HEK293 (cell line): Measurements from ENCODE around the gene RCOR1.

ENCODE experiments used
- CTCF ChIA-PET: fragments of 350-600 bp; formaldehyde crosslinking; extraction: SDS; loops from one replicate; lab custom pipeline; 2021; ENCODE audit warnings: antibody characterized with exemption; lab: Yijun Ruan, JAX
- POLR2A ChIA-PET: fragments of 300-600 bp; formaldehyde crosslinking; extraction: SDS; loops from one replicate; lab custom pipeline; 2020; ENCODE audit warnings: antibody characterized with exemption, inconsistent platforms; lab: Yijun Ruan, JAX
- H3K27ac ChIP-seq: fragments of 200-500 bp; sonication (Bioruptor generic); 2 replicates; pipeline ENCODE4 v1.5.1; 2014; ENCODE audit warnings: low read depth, low read length, control low read depth, inconsistent platforms; ENCODE audit errors: extremely low read depth
- H3K36me3 ChIP-seq, 2 experiments: fragments of 200-500 bp in 1 of 2; sonication (Bioruptor generic) in 1 of 2; 1 replicate in 1 of 2; 2 replicates in 1 of 2; pipeline ENCODE4 v1.5.1; 2014 to 2017; ENCODE audit warnings: inconsistent platforms in 2 of 2, low read length in 2 of 2; ENCODE audit not compliant: control insufficient read depth in 2 of 2, insufficient read depth in 1 of 2
- H3K4me1 ChIP-seq: fragments of 200-500 bp; sonication (Bioruptor generic); 2 replicates; pipeline ENCODE4 v1.5.1; 2014; ENCODE audit warnings: mild to moderate bottlenecking, low read length, inconsistent platforms; ENCODE audit not compliant: control insufficient read depth, insufficient read depth
- H3K4me3 ChIP-seq: 2 replicates; pipeline ENCODE4 v1.5.1; 2011; ENCODE audit warnings: low read depth, mild to moderate bottlenecking, control low read depth, low read length, moderate library complexity
- H3K9me3 ChIP-seq: fragments of 200-500 bp; sonication (Bioruptor generic); 2 replicates; pipeline ENCODE4 v1.5.1; 2014; ENCODE audit warnings: low read depth, low read length, inconsistent platforms; ENCODE audit not compliant: control insufficient read depth, insufficient read depth
- INSM2 ChIP-seq: fragments of 450-650 bp; formaldehyde crosslinking; IDR thresholded peaks from 2 replicates; pipeline ENCODE4 v1.5.1; 2016; ENCODE audit warnings: missing biosample characterization, missing genetic modification characterization
- KLF10 ChIP-seq: fragments of 450-650 bp; IDR thresholded peaks from 2 replicates; pipeline ENCODE4 v1.5.1; 2018; ENCODE audit warnings: missing biosample characterization, mild to moderate bottlenecking, missing genetic modification characterization
- KLF17 ChIP-seq: fragments of 450-650 bp; formaldehyde crosslinking; IDR thresholded peaks from 2 replicates; pipeline ENCODE4 v1.5.1; 2016; ENCODE audit warnings: missing biosample characterization, missing genetic modification characterization
- KLF7 ChIP-seq: fragments of 450-650 bp; formaldehyde crosslinking; IDR thresholded peaks from 2 replicates; pipeline ENCODE4 v1.5.1; 2016; ENCODE audit warnings: missing biosample characterization, missing genetic modification characterization, borderline replicate concordance
- PRDM4 ChIP-seq: fragments of 450-650 bp; formaldehyde crosslinking; IDR thresholded peaks from 2 replicates; pipeline ENCODE4 v1.5.1; 2017; ENCODE audit warnings: missing biosample characterization, missing genetic modification characterization
- REPIN1 ChIP-seq: fragments of 450-650 bp; formaldehyde crosslinking; IDR thresholded peaks from 2 replicates; pipeline ENCODE4 v1.5.1; 2017; ENCODE audit warnings: missing biosample characterization, missing genetic modification characterization, low read depth
- SP2 ChIP-seq: fragments of 450-650 bp; formaldehyde crosslinking; IDR thresholded peaks from 2 replicates; pipeline ENCODE4 v1.5.1; 2016; ENCODE audit warnings: missing biosample characterization, missing genetic modification characterization
- YY1 ChIP-seq: fragments of 450-650 bp; formaldehyde crosslinking; IDR thresholded peaks from 2 replicates; pipeline ENCODE4 v1.5.1; 2018; ENCODE audit warnings: missing biosample characterization, missing genetic modification characterization
- ZBTB21 ChIP-seq: fragments of 450-650 bp; formaldehyde crosslinking; IDR thresholded peaks from 2 replicates; pipeline ENCODE4 v1.5.1; 2017; ENCODE audit warnings: missing biosample characterization, missing genetic modification characterization
- ZBTB8A ChIP-seq: fragments of 450-650 bp; formaldehyde crosslinking; IDR thresholded peaks from 2 replicates; pipeline ENCODE4 v1.5.1; 2016; ENCODE audit warnings: missing biosample characterization, missing genetic modification characterization
- ZFP41 ChIP-seq: fragments of 450-650 bp; formaldehyde crosslinking; IDR thresholded peaks from 2 replicates; pipeline ENCODE4 v1.5.1; 2016; ENCODE audit warnings: missing biosample characterization, missing genetic modification characterization, borderline replicate concordance
- ZFP69B ChIP-seq: fragments of 450-650 bp; formaldehyde crosslinking; IDR thresholded peaks from 2 replicates; pipeline ENCODE4 v1.5.1; 2016; ENCODE audit warnings: missing biosample characterization, missing genetic modification characterization
- ZNF121 ChIP-seq: fragments of 450-650 bp; formaldehyde crosslinking; IDR thresholded peaks from 2 replicates; pipeline ENCODE4 v1.5.1; 2016; ENCODE audit warnings: missing biosample characterization, missing genetic modification characterization
- ZNF202 ChIP-seq: fragments of 450-650 bp; formaldehyde crosslinking; IDR thresholded peaks from 2 replicates; pipeline ENCODE4 v1.5.1; 2016; ENCODE audit warnings: missing biosample characterization, missing genetic modification characterization, borderline replicate concordance
- ZNF350 ChIP-seq: fragments of 450-650 bp; formaldehyde crosslinking; IDR thresholded peaks from 2 replicates; pipeline ENCODE4 v1.5.0; 2017; ENCODE audit warnings: missing biosample characterization, mild to moderate bottlenecking, missing genetic modification characterization
- ZNF362 ChIP-seq: fragments of 450-650 bp; formaldehyde crosslinking; IDR thresholded peaks from 2 replicates; pipeline ENCODE4 v1.5.1; 2016; ENCODE audit warnings: missing biosample characterization, missing genetic modification characterization
- ZNF596 ChIP-seq: fragments of 450-650 bp; IDR thresholded peaks from 2 replicates; pipeline ENCODE4 v1.5.0; 2018; ENCODE audit warnings: missing biosample characterization, mild to moderate bottlenecking, missing genetic modification characterization, moderate library complexity
- ZNF701 ChIP-seq: fragments of 450-650 bp; formaldehyde crosslinking; IDR thresholded peaks from 2 replicates; pipeline ENCODE4 v1.5.1; 2016; ENCODE audit warnings: missing biosample characterization, missing genetic modification characterization
- ZNF768 ChIP-seq: fragments of 450-650 bp; formaldehyde crosslinking; IDR thresholded peaks from 2 replicates; pipeline ENCODE4 v1.5.1; 2018; ENCODE audit warnings: missing biosample characterization, mild to moderate bottlenecking, missing genetic modification characterization
- ZSCAN30 ChIP-seq: fragments of 450-650 bp; IDR thresholded peaks from 2 replicates; pipeline ENCODE4 v1.5.1; 2018; ENCODE audit warnings: missing biosample characterization, mild to moderate bottlenecking, missing genetic modification characterization, moderate library complexity

Gene RCOR1

GRCh38 chr14:102746634-102747438, 154.4 kb downstream of the RCOR1 start:
- no peak overlapping the region for H3K27ac ChIP-seq
- H3K4me3 ChIP-seq = no peak overlapping the region
- H3K9me3 ChIP-seq = no peaks in the 10 kb centered on the region
- TF ChIP-seq ZBTB8A (tag by site-specific recombination) (no peak), REPIN1 (tag by site-specific recombination) (no peak), ZNF768 (tag by site-specific recombination) (no peak), KLF7 (no peak), ZNF350 (tag by site-specific recombination) (no peak), ZFP41 (tag by site-specific recombination) (no peak), ZFP69B (tag by site-specific recombination) (no peak), YY1 (tag by site-specific recombination) (no peak), INSM2 (no peak), ZBTB21 (no peak), ZNF202 (tag by site-specific recombination) (no peak)
- H3K36me3 ChIP-seq = no peaks in the 10 kb centered on the region; a peak in 1 of 3 replicates
- no peaks in the 10 kb centered on the region for H3K4me1 ChIP-seq
- ChIA-PET POLR2A (no interaction called here), CTCF (no interaction called here)

- no peaks in the 10 kb centered on the region; a peak in 1 of 3 replicates for H3K36me3 ChIP-seq
- H3K4me1 ChIP-seq = no peaks in the 10 kb centered on the region
- POLR2A ChIA-PET = no interaction called here
- CTCF ChIA-PET = no interaction called here
- TF ChIP-seq KLF10 (tag by site-specific recombination) = no peak
- TF ChIP-seq KLF17 (tag by site-specific recombination) = no peak
- TF ChIP-seq ZSCAN30 = no peak
- 0 out of 2 replicates have a peak, but pooled peaks have one; percentile 6 for TF ChIP-seq ZNF121 (tag by site-specific recombination)
- TF ChIP-seq SP2 (tag by site-specific recombination) = no peak
- TF ChIP-seq ZNF701 = no peak
- TF ChIP-seq, all 188 proteins: peak for 1
- no peak overlapping the region for H3K27ac ChIP-seq
- H3K4me3 ChIP-seq = no peak overlapping the region
- H3K9me3 ChIP-seq = no peaks in the 10 kb centered on the region
These were observed 156.4 kb downstream of the RCOR1 start for GRCh38 chr14:102748806-102749205.

- H3K36me3 ChIP-seq = no peaks in the 10 kb centered on the region; a peak in 1 of 3 replicates
- POLR2A ChIA-PET = no interaction called here
These were observed 157.2 kb downstream of the RCOR1 start for GRCh38 chr14:102749393-102750305.

More at GRCh38 chr14:102749393-102750305, 157.2 kb downstream of the RCOR1 start:
- no peak for TF ChIP-seq ZNF362 (tag by site-specific recombination)
- TF ChIP-seq PRDM4 (tag by site-specific recombination) = no peak
- no peak for TF ChIP-seq ZNF596 (tag by site-specific recombination)
- TF ChIP-seq ZNF768 (tag by site-specific recombination) = no peak
- Histone ChIP-seq H3K4me3 (no peak overlapping the region), H3K9me3 (no peaks in the 10 kb centered on the region), H3K4me1 (no peaks in the 10 kb centered on the region), H3K27ac (no peak overlapping the region)
- CTCF ChIA-PET = no interaction called here
